Neuronal stem cell (in vitro differentiated cells): ENCODE results near the gene PRM2. TPM values are rescaled to one million over a fixed set of nuclear protein-coding genes. Genes with fewer than 3 reads are reported as not detected.

Source experiments
- DNase-seq: peaks from one replicate; pipeline ENCODE4 v3.0.0-alpha.2; 2013; ENCODE audit warnings: low spot score
- H2AFZ ChIP-seq: one replicate; pipeline ENCODE4 v1.6.1; 2013; ENCODE audit warnings: mild to moderate bottlenecking, low read length, inconsistent platforms
- H2AK5ac ChIP-seq: 2 replicates; pipeline ENCODE4 v1.6.1; 2013; ENCODE audit warnings: low read depth, mild to moderate bottlenecking, inconsistent platforms, low read length, moderate library complexity, mixed read lengths
- H2BK120ac ChIP-seq: 2 replicates; pipeline ENCODE4 v1.6.1; 2013; ENCODE audit warnings: low read depth, mild to moderate bottlenecking, inconsistent platforms, low read length, moderate library complexity, mixed read lengths
- H2BK12ac ChIP-seq: one replicate; pipeline ENCODE4 v1.6.1; 2013; ENCODE audit warnings: low read length, inconsistent platforms
- H2BK15ac ChIP-seq: 2 replicates; pipeline ENCODE4 v1.6.1; 2013; ENCODE audit warnings: mild to moderate bottlenecking, low read length, inconsistent platforms, mixed read lengths
- H2BK5ac ChIP-seq: one replicate; pipeline ENCODE4 v1.6.1; 2013; ENCODE audit warnings: inconsistent platforms, mild to moderate bottlenecking, low read length, moderate library complexity
- H3K14ac ChIP-seq: one replicate; pipeline ENCODE4 v1.6.1; 2013; ENCODE audit warnings: low read length, inconsistent platforms
- H3K18ac ChIP-seq: 2 replicates; pipeline ENCODE4 v1.6.1; 2013; ENCODE audit warnings: low read length, inconsistent platforms
- H3K23ac ChIP-seq: 2 replicates; pipeline ENCODE4 v1.6.1; 2013; ENCODE audit warnings: low read depth, mild to moderate bottlenecking, mixed read lengths, low read length, inconsistent platforms; ENCODE audit not compliant: poor library complexity
- H3K27ac ChIP-seq: replicated peaks from 3 replicates; pipeline ENCODE4 v1.5.1; 2013; ENCODE audit warnings: low read length, inconsistent platforms
- H3K27me3 ChIP-seq, 3 experiments: 2 replicates each; pipeline ENCODE4 v1.6.1; 2013; ENCODE audit warnings: low read length in 3 of 3, mild to moderate bottlenecking in 2 of 3, inconsistent platforms in 1 of 3, low read depth in 1 of 3, mixed read lengths in 1 of 3, moderate library complexity in 1 of 3; ENCODE audit not compliant: control insufficient read depth in 3 of 3, insufficient read depth in 3 of 3
- H3K36me3 ChIP-seq, 2 donors: replicated peaks in 1 of 2; 2 replicates each; pipeline ENCODE4 v1.6.1; 2013; ENCODE audit warnings: low read length in 2 of 2; ENCODE audit not compliant: control insufficient read depth in 2 of 2, insufficient read depth in 2 of 2
- H3K4ac ChIP-seq: 2 replicates; pipeline ENCODE4 v1.6.1; 2013; ENCODE audit warnings: inconsistent platforms, mild to moderate bottlenecking, low read length, moderate library complexity
- H3K4me1 ChIP-seq, 2 donors: 1 replicate in 1 of 2; 2 replicates in 1 of 2; pipeline ENCODE4 v1.6.1; 2013; ENCODE audit warnings: low read length in 2 of 2, low read depth in 1 of 2; ENCODE audit not compliant: control insufficient read depth in 2 of 2, insufficient read depth in 1 of 2
- H3K4me2 ChIP-seq: one replicate; pipeline ENCODE4 v1.6.1; 2013; ENCODE audit warnings: mild to moderate bottlenecking, low read length, inconsistent platforms; ENCODE audit not compliant: insufficient read depth, poor library complexity, severe bottlenecking
- H3K4me3 ChIP-seq, 2 donors: 2 replicates each; pipeline ENCODE4 v1.5.1; 2013; ENCODE audit warnings: low read length in 2 of 2, mild to moderate bottlenecking in 2 of 2, inconsistent platforms in 1 of 2, moderate library complexity in 1 of 2
- H3K79me1 ChIP-seq: one replicate; pipeline ENCODE4 v1.6.1; 2013; ENCODE audit warnings: low read depth, mild to moderate bottlenecking, inconsistent platforms, low read length, moderate library complexity
- H3K9ac ChIP-seq: one replicate; pipeline ENCODE4 v1.6.1; 2013; ENCODE audit warnings: mild to moderate bottlenecking, low read depth, low read length, inconsistent platforms; ENCODE audit not compliant: poor library complexity
- H3K9me3 ChIP-seq, 2 donors: replicated peaks in 1 of 2; 2 replicates each; pipeline versions ENCODE3 to v1.6.1; 2013; ENCODE audit warnings: low read length in 2 of 2, mild to moderate bottlenecking in 2 of 2, inconsistent platforms in 1 of 2, low read depth in 1 of 2, mixed read lengths in 1 of 2, moderate library complexity in 1 of 2; ENCODE audit not compliant: control insufficient read depth in 2 of 2, insufficient read depth in 1 of 2
- H4K8ac ChIP-seq: one replicate; pipeline ENCODE4 v1.6.1; 2013; ENCODE audit warnings: low read depth, mild to moderate bottlenecking, inconsistent platforms, low read length, moderate library complexity
- H4K91ac ChIP-seq: one replicate; pipeline ENCODE4 v1.6.1; 2013; ENCODE audit warnings: low read length, low read depth, mild to moderate bottlenecking, inconsistent platforms; ENCODE audit not compliant: poor library complexity
- WGBS, 2 donors: extraction: QIAGEN DNeasy Blood & Tissue Kit; methylation state at CpG; one replicate each; pipeline ENCODE4 v1.1.7; 2013; ENCODE audit warnings: missing lambda C conversion rate in 2 of 2, mixed read lengths in 1 of 2; ENCODE audit not compliant: insufficient read length in 2 of 2, insufficient replicate concordance in 1 of 2; ENCODE audit errors: extremely low coverage in 2 of 2; 5-methylcytosine and 5-hydroxymethylcytosine counted together
- small RNA-seq: library from polyadenylated mRNA; stranded (forward); fragments of <200 nt; extraction: miRNeasy Mini kit (QIAGEN cat#:217004); gene quantifications from one replicate; pipeline ENCODE3, GENCODE V24; 2013; ENCODE audit not compliant: insufficient read depth

The PRM2 gene

GRCh38 chr16:11229432-11229831, 46.8 kb downstream of the PRM2 start:
- Histone ChIP-seq H2BK120ac (no peak overlapping the region), H3K9me3 (no peaks in the 10 kb centered on the region), H3K4me2 (no peak overlapping the region), H3K36me3 (no peaks in the 10 kb centered on the region), H3K14ac (no peak overlapping the region), H3K27me3 (peaks cover 0 to 12% (median 0%) of the 10 kb centered on the region in 3 experiments), H3K18ac (no peak overlapping the region), H3K4me1 (peaks cover 2 to 5% of the 10 kb centered on the region in 2 donors), H3K9ac (no peak overlapping the region), H2AFZ (no peak overlapping the region), H3K23ac (no peak overlapping the region), H3K4me3 (no peak overlapping the region), H2BK5ac (no peak overlapping the region), H3K79me1 (no peaks in the 10 kb centered on the region), H2AK5ac (no peak overlapping the region), H3K27ac (no peak overlapping the region), H4K91ac (no peak overlapping the region), H3K4ac (no peak overlapping the region), H2BK12ac (no peak overlapping the region), H4K8ac (no peak overlapping the region), H2BK15ac (peak overlapping the region; percentile 8)
- DNase-seq: no peak
- no CpG with 5 or more reads among the region's 5 CpGs for WGBS, 2 donors

DNA sequence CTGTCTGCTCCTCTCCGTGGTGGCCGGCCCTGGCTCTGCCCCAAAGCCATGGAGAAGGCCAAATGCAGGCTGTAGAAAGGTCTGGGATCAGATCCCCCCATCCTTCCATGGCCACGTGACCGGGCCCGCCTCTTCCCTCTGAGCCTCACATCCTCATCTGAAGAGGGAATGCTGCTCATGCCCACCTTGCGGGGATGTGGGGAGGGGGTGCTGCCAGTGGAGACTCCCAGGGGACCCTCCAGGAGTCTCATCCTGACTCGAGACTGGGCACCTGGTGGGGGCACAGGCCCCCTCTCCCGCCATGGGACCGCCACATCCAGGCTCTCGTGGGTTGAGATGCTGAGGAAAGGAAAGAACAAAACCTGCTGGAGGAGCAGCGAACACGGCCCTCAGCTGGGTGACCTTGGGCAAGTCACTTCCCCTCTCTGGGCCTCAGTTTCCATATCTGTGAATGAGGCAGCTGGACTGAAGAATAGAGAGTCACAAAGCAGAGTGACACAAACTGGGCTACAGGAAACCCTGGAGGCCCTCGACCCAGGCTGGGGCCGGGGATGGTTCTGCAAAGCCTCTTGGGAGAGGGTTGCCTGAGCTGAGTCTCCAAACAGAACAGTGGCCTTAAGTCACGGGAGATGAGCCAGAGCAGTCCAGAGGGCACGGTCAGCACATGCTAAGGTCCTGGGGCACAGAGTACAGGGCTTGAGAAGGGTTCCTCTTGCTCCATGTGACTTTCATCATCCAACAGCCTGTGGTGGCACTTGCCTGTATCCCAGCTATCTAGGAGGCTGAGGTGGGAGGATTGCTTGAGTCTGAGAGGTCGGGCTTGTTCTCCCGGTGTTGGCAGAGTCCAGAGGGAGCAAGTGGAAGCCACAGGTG, 50.4 kb downstream of the PRM2 start:
- no peak for DNase-seq
- H3K36me3 ChIP-seq: no peaks in the 10 kb centered on the region
- H4K91ac ChIP-seq: no peak overlapping the region
- peak overlapping the region; percentile 0 for H3K23ac ChIP-seq
- peaks cover 0 to 10% (median 0%) of the 10 kb centered on the region in 3 experiments for H3K27me3 ChIP-seq
- H3K4me2 ChIP-seq: no peak overlapping the region
- H2AFZ ChIP-seq: no peak overlapping the region
- H3K9me3 ChIP-seq: no peaks in the 10 kb centered on the region
- H3K9ac ChIP-seq: no peak overlapping the region
- H2AK5ac ChIP-seq: peak overlapping the region; percentile 74
- no peak overlapping the region for H4K8ac ChIP-seq
- no peak overlapping the region for H3K27ac ChIP-seq
- H2BK120ac ChIP-seq: no peak overlapping the region
- peak overlapping the region; percentile 58 for H2BK12ac ChIP-seq
- H3K4ac ChIP-seq: no peak overlapping the region
- no peak overlapping the region for H3K4me3 ChIP-seq
- H3K18ac ChIP-seq: peak overlapping the region; percentile 15
- H2BK15ac ChIP-seq: no peak overlapping the region
- no peak overlapping the region for H2BK5ac ChIP-seq
- WGBS, 2 donors: no CpG with 5 or more reads among the region's 18 CpGs
- peak overlapping the region; percentile 4 for H3K14ac ChIP-seq
- H3K4me1 ChIP-seq: peaks cover 0 to 2% of the 10 kb centered on the region in 2 donors
- H3K79me1 ChIP-seq: no peaks in the 10 kb centered on the region

Small RNA genes lying within 50 kb of the gene (small RNA-seq; reads per million reads assigned to genes)
- gene MIR548H2 (not detected), gene RF00019 (not detected), gene RF00554 (not detected)
